Measurements from ENCODE around the gene NR2E3. TPM values are rescaled to one million over a fixed set of nuclear protein-coding genes. Genes with fewer than 3 reads are reported as not detected.

Gene NR2E3
- polyA plus RNA-seq (2013, experiment 1 of 2; ENCODE audit: insufficient read length) = 0.18 TPM
- 0.26 TPM for polyA plus RNA-seq (2013, experiment 2 of 2; ENCODE audit: insufficient read length)

- no peak for DNase-seq
These were observed at the start of gene NR2E3 for GRCh38 chr15:71810256-71811035. NR2E3 (plus strand) TSS chr15:71810554; CDS start chr15:71810744, 190 bp downstream.

- DNase-seq = no peak
These were observed 49.5 kb upstream of the NR2E3 start for GRCh38 chr15:71760852-71761251.

GRCh38 chr15:71761649-71762048 lies 48.7 kb upstream of the NR2E3 start:
- peak; percentile 53 for DNase-seq

GRCh38 chr15:71768184-71768583 lies 42.2 kb upstream of the NR2E3 start:
- no peak for DNase-seq

GRCh38 chr15:71773206-71773859 lies 37.0 kb upstream of the NR2E3 start:
- no peak for DNase-seq

- DNase-seq = peak; percentile 53
These were observed 34.5 kb upstream of the NR2E3 start for GRCh38 chr15:71775856-71776255.

GRCh38 chr15:71776304-71776703 lies 34.0 kb upstream of the NR2E3 start:
- no peak for DNase-seq

GRCh38 chr15:71777216-71777943 lies 33.0 kb upstream of the NR2E3 start:
- DNase-seq = no peak

- DNase-seq = no peak
These were observed 31.1 kb upstream of the NR2E3 start for GRCh38 chr15:71779073-71779797.

GRCh38 chr15:71780115-71780976 lies 30.0 kb upstream of the NR2E3 start:
- DNase-seq = peak; percentile 27

GRCh38 chr15:71781179-71781964 lies 29.0 kb upstream of the NR2E3 start:
- DNase-seq = peak; percentile 40

- DNase-seq = no peak
These were observed 28.4 kb upstream of the NR2E3 start for GRCh38 chr15:71781965-71782265.

GRCh38 chr15:71782422-71783165 lies 27.8 kb upstream of the NR2E3 start:
- no peak for DNase-seq

GRCh38 chr15:71784719-71785118 lies 25.6 kb upstream of the NR2E3 start:
- no peak for DNase-seq

- no peak for DNase-seq
These were observed 24.4 kb upstream of the NR2E3 start for GRCh38 chr15:71785996-71786395.

GRCh38 chr15:71786673-71787072 lies 23.7 kb upstream of the NR2E3 start:
- no peak for DNase-seq

GRCh38 chr15:71788646-71789579 lies 21.4 kb upstream of the NR2E3 start:
- no peak for DNase-seq

- no peak for DNase-seq
These were observed 20.7 kb upstream of the NR2E3 start for GRCh38 chr15:71789616-71790015.

- DNase-seq = peak; percentile 33
These were observed 20.3 kb upstream of the NR2E3 start for GRCh38 chr15:71790081-71790480.
